Upper lobe of left lung (tissue), 4 donors: ENCODE results near the gene RPL12.

Source experiments
- POLR2A ChIP-seq, 4 donors: fragments of 450-650 bp; IDR thresholded peaks; one replicate each; pipeline ENCODE4 v1.5.1; 2016 to 2017; ENCODE audit warnings: antibody characterized with exemption in 4 of 4, mild to moderate bottlenecking in 2 of 4
- TF ChIP-seq, protein P1 (sequence below), 6 experiments: fragments of 450-650 bp in 4 of 6; fragments of 200-600 bp in 2 of 6; sonication (generic) in 2 of 6; IDR thresholded peaks; one replicate each; pipeline ENCODE4 v1.5.1; 2016 to 2019; ENCODE audit warnings: antibody characterized with exemption in 6 of 6

- no peak for TF ChIP-seq POLR2A (IDR thresholded peaks at IDR 0.05)
- TF ChIP-seq, protein P1, sequence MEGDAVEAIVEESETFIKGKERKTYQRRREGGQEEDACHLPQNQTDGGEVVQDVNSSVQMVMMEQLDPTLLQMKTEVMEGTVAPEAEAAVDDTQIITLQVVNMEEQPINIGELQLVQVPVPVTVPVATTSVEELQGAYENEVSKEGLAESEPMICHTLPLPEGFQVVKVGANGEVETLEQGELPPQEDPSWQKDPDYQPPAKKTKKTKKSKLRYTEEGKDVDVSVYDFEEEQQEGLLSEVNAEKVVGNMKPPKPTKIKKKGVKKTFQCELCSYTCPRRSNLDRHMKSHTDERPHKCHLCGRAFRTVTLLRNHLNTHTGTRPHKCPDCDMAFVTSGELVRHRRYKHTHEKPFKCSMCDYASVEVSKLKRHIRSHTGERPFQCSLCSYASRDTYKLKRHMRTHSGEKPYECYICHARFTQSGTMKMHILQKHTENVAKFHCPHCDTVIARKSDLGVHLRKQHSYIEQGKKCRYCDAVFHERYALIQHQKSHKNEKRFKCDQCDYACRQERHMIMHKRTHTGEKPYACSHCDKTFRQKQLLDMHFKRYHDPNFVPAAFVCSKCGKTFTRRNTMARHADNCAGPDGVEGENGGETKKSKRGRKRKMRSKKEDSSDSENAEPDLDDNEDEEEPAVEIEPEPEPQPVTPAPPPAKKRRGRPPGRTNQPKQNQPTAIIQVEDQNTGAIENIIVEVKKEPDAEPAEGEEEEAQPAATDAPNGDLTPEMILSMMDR (IDR thresholded peaks at IDR 0.05) = no peak
Observed at GRCh38 chr9:127402401-127403090, 48.7 kb downstream of the RPL12 start.
